K562 (cell line): ENCODE data around the gene TAF10. TPM values are rescaled to one million over a fixed set of nuclear protein-coding genes. Genes with fewer than 3 reads are reported as not detected.

Experiments used
- BCLAF1 ChIP-seq, 2 experiments: fragments of 450-650 bp in 1 of 2; IDR thresholded peaks; 2 replicates each; pipeline ENCODE4 v1.6.1; 2011 to 2017; ENCODE audit warnings: low read depth in 2 of 2, antibody characterized with exemption in 1 of 2, borderline replicate concordance in 1 of 2, low read length in 1 of 2, mild to moderate bottlenecking in 1 of 2, mixed read lengths in 1 of 2; ENCODE audit not compliant: control insufficient read depth in 1 of 2
- BRD4 ChIP-seq: fragments of 200-600 bp; sonication (generic); IDR thresholded peaks from 2 replicates; pipeline ENCODE4 v1.6.1; 2017; ENCODE audit warnings: inconsistent platforms
- CHD2 ChIP-seq: IDR thresholded peaks from 2 replicates; pipeline ENCODE4 v1.6.1; 2011; ENCODE audit warnings: low read depth, low read length
- CREB3 ChIP-seq: fragments of 450-650 bp; conservative IDR thresholded peaks from 2 replicates; pipeline ENCODE4 v1.6.1; 2016; ENCODE audit warnings: missing genetic modification characterization, low read depth, mild to moderate bottlenecking, missing compliant biosample characterization, moderate library complexity
- GATA2 ChIP-seq: sonication (generic); formaldehyde crosslinking; IDR thresholded peaks from 2 replicates; pipeline ENCODE4 v1.4.0; 2020; ENCODE audit warnings: mild to moderate bottlenecking, missing genetic modification reagents
- ILK ChIP-seq: fragments of 450-650 bp; IDR thresholded peaks from 2 replicates; pipeline ENCODE4 v1.6.1; 2016; ENCODE audit warnings: missing genetic modification characterization, low read depth, mild to moderate bottlenecking, missing compliant biosample characterization, moderate library complexity, borderline replicate concordance
- MYNN ChIP-seq, 2 experiments: sonication (generic); formaldehyde crosslinking in 1 of 2; IDR thresholded peaks; 2 replicates each; pipeline versions ENCODE4 v1.5.0 to v1.6.1; 2016 to 2020; ENCODE audit warnings: antibody characterized with exemption in 1 of 2, missing genetic modification reagents in 1 of 2
- POLR3G ChIP-seq: IDR thresholded peaks from 2 replicates; pipeline ENCODE4 v1.6.1; 2011; ENCODE audit not compliant: insufficient read length, insufficient replicate concordance; ENCODE audit errors: extremely low read depth
- SAFB ChIP-seq: fragments of 200-400 bp; formaldehyde crosslinking; IDR thresholded peaks from 2 replicates; pipeline ENCODE4 v1.6.1; 2017; ENCODE audit warnings: low read depth, low read length, borderline replicate concordance
- SMARCE1 ChIP-seq: fragments of 450-650 bp; IDR thresholded peaks from 2 replicates; pipeline ENCODE4 v1.7.1; 2016; ENCODE audit warnings: mild to moderate bottlenecking
- STAT6 ChIP-seq: sonication (generic); formaldehyde crosslinking; IDR thresholded peaks from 2 replicates; pipeline ENCODE4 v1.8.1; 2023; ENCODE audit warnings: mild to moderate bottlenecking, missing genetic modification reagents
- SUPT5H ChIP-seq: fragments of 450-650 bp; IDR thresholded peaks from 2 replicates; pipeline ENCODE4 v1.6.1; 2016
- TCF7 ChIP-seq: sonication (generic); IDR thresholded peaks from 2 replicates; pipeline ENCODE4 v1.6.1; 2016; ENCODE audit warnings: antibody characterized with exemption, borderline replicate concordance
- ZBTB43 ChIP-seq: sonication (generic); formaldehyde crosslinking; IDR thresholded peaks from 2 replicates; pipeline ENCODE4 v1.8.0; 2023; ENCODE audit warnings: mild to moderate bottlenecking, missing genetic modification reagents
- ZC3H11A ChIP-seq: IDR thresholded peaks from 2 replicates; pipeline ENCODE4 v1.6.1; 2012; ENCODE audit warnings: low read depth, low read length, improper control_type of control experiment
- ZC3H4 ChIP-seq: sonication (generic); formaldehyde crosslinking; IDR thresholded peaks from 2 replicates; pipeline ENCODE4 v1.9.0; 2021; ENCODE audit warnings: missing genetic modification reagents, borderline replicate concordance
- ZNF12 ChIP-seq: sonication (generic); formaldehyde crosslinking; IDR thresholded peaks from 2 replicates; pipeline ENCODE4 v1.4.0; 2020; ENCODE audit warnings: mild to moderate bottlenecking, missing genetic modification reagents
- ZNF41 ChIP-seq: fragments of 250-450 bp; sonication (Bioruptor Pico); conservative IDR thresholded peaks from 2 replicates; pipeline ENCODE4 v1.4.0; 2020; ENCODE audit warnings: mild to moderate bottlenecking
- ZNF699 ChIP-seq: fragments of 250-450 bp; sonication (Bioruptor Pico); IDR thresholded peaks from 2 replicates; pipeline ENCODE4 v1.8.0; 2021; ENCODE audit warnings: mild to moderate bottlenecking, moderate library complexity; ENCODE audit not compliant: insufficient replicate concordance
- polyA plus RNA-seq, 8 experiments: library from polyadenylated mRNA; depleted of rRNA in 4 of 8; stranded (reverse) in 5 of 8; unstranded in 3 of 8; fragments of >200 nt; fragmentation: Nextera tagmentation in 2 of 8; fragmentation: Illumina TruSeq in 1 of 8; extraction: Ambion mirVana in 2 of 8; extraction: Trizol in 1 of 8; gene quantifications; 2 replicates each; pipeline versions ENCODE4 v1.2.1 to v1.2.3, GENCODE V29; 2011 to 2014; ENCODE audit warnings: inconsistent platforms in 1 of 8, missing spikeins in 1 of 8
- total RNA-seq, 7 experiments: library from RNA; depleted of rRNA in 6 of 7; stranded (reverse); fragments of >200 nt in 6 of 7; fragmentation: Illumina TruSeq in 2 of 7; extraction: Trizol in 2 of 7; gene quantifications; 2 replicates each; pipeline versions ENCODE4 v1.2.1 to v1.2.3, GENCODE V29; 2011 to 2021; ENCODE audit warnings: low replicate concordance in 1 of 7

TAF10 gene
- total and polyA plus RNA-seq, 9 of the 15 experiments (the other 6 are each of a cell fraction or from before 2014, with no cell fraction given): 19.5 to 197 (median 121) TPM

GRCh38 chr11:6612213-6613041 is at the start of gene TAF10 (continued):
- TF ChIP-seq BRD4 (peak; percentile 33; the same call in 1 of the 2 replicates), CREB3 (tag) (0 out of 2 replicates have a peak, but pooled peaks have one; percentile 26), ZC3H4 (CRISPR knock-in tag) (peak; percentile 44; the same call in 1 of the 2 replicates), SMARCE1 (peak; percentile 68), SAFB (no peak), GATA2 (CRISPR knock-in tag) (no peak), ZBTB43 (CRISPR knock-in tag) (peak; percentile 83; the same call in 1 of the 2 replicates), MYNN (IDR thresholded peaks at IDR 0.05) (peak; percentile 37; the same call in 1 of the 2 replicates), MYNN (CRISPR knock-in tag; IDR thresholded peaks at IDR 0.05) (no peak), CHD2 (no peak), POLR3G (no peak), TCF7 (no peak; the same call in 1 of the 2 replicates), STAT6 (CRISPR knock-in tag) (0 out of 2 replicates have a peak, but pooled peaks have one; percentile 46), ZNF41 (CRISPR knock-in tag) (no peak), ZNF699 (CRISPR knock-in tag) (no peak), ZC3H11A (no peak), ZNF12 (peak; percentile 86; the same call in 1 of the 2 replicates), BCLAF1 (IDR thresholded peaks at IDR 0.05; ENCODE audit: borderline replicate concordance in 1 of 2, control insufficient read depth in 1 of 2, low read depth in 2 of 2, low read length in 1 of 2) (no peak), SUPT5H (peak; percentile 95), ILK (tag) (no peak)
